H1 (cell line): ENCODE data around the gene FAM177A1. TPM values are rescaled to one million over a fixed set of nuclear protein-coding genes. Genes with fewer than 3 reads are reported as not detected.

ENCODE experiments used
- CTCF ChIA-PET: fragments of 300-600 bp; sonication (Branson Sonifier 250); formaldehyde crosslinking; loops from one replicate; lab custom pipeline; 2021; ENCODE audit not compliant: partially characterized antibody; lab: Charles Lee
- POLR2A ChIA-PET: fragments of 300-600 bp; sonication (Branson Sonifier 250); formaldehyde crosslinking; loops from one replicate; lab custom pipeline; 2021; ENCODE audit warnings: inconsistent platforms; ENCODE audit not compliant: partially characterized antibody; lab: Charles Lee
- DNase-seq, 2 experiments: peaks; one replicate each; pipeline versions ENCODE4 v3.0.0 to v3.0.0-alpha.2; 2010 to 2022; ENCODE audit warnings: low spot score in 2 of 2, low read depth in 1 of 2, mixed read lengths in 1 of 2
- FAIRE-seq: peaks from 2 replicates; lab custom pipeline; 2011; peaks lifted over from hg19 to GRCh38; lab: Jason Lieb, UNC
- H2AFZ ChIP-seq: 2 replicates; pipeline ENCODE4 v1.8.1; 2012; ENCODE audit warnings: low read length, inconsistent platforms
- H2AK5ac ChIP-seq: 2 replicates; pipeline ENCODE4 v1.6.1; 2013; ENCODE audit warnings: low read depth, low read length
- H2BK120ac ChIP-seq: replicated peaks from 2 replicates; pipeline ENCODE3; 2013; ENCODE audit warnings: low read depth, low read length, inconsistent platforms
- H2BK12ac ChIP-seq: 2 replicates; pipeline ENCODE4 v1.6.1; 2013; ENCODE audit warnings: low read depth, low read length
- H2BK15ac ChIP-seq: 2 replicates; pipeline ENCODE4 v1.6.1; 2013; ENCODE audit warnings: low read length
- H2BK20ac ChIP-seq: 2 replicates; pipeline ENCODE4 v1.6.1; 2013; ENCODE audit warnings: low read length
- H2BK5ac ChIP-seq: 2 replicates; pipeline ENCODE4 v1.6.1; 2013; ENCODE audit warnings: low read depth, low read length
- H3K14ac ChIP-seq: 2 replicates; pipeline ENCODE4 v1.6.1; 2013; ENCODE audit warnings: inconsistent platforms; ENCODE audit not compliant: insufficient read length
- H3K18ac ChIP-seq: 2 replicates; pipeline ENCODE4 v1.6.1; 2013; ENCODE audit warnings: low read length; ENCODE audit errors: extremely low read depth
- H3K23ac ChIP-seq: 2 replicates; pipeline ENCODE4 v1.6.1; 2013; ENCODE audit warnings: inconsistent platforms; ENCODE audit not compliant: insufficient read length
- H3K23me2 ChIP-seq: 2 replicates; pipeline ENCODE4 v1.6.1; 2013; ENCODE audit warnings: low read depth, low read length
- H3K27ac ChIP-seq: 2 replicates; pipeline ENCODE4 v1.6.1; 2011; ENCODE audit warnings: low read depth, low read length, inconsistent platforms
- H3K27me3 ChIP-seq, 4 experiments: replicated peaks in 1 of 4; 1 replicate in 1 of 4; 2 replicates in 3 of 4; pipeline versions ENCODE4 v1.6.1 to v1.8.1; 2011 to 2013; ENCODE audit warnings: low read length in 3 of 4, mild to moderate bottlenecking in 3 of 4, inconsistent platforms in 2 of 4, mixed read lengths in 2 of 4, moderate library complexity in 1 of 4; ENCODE audit not compliant: control insufficient read depth in 3 of 4, insufficient read depth in 3 of 4; ENCODE audit errors: extremely low read depth in 1 of 4
- H3K36me3 ChIP-seq, 4 experiments: 2 replicates each; pipeline versions ENCODE4 v1.6.1 to v1.8.1; 2011 to 2013; ENCODE audit warnings: mild to moderate bottlenecking in 4 of 4, low read length in 3 of 4, moderate library complexity in 2 of 4, control low read depth in 1 of 4, inconsistent platforms in 1 of 4; ENCODE audit not compliant: insufficient read depth in 4 of 4, control insufficient read depth in 2 of 4
- H3K4ac ChIP-seq: replicated peaks from 2 replicates; pipeline ENCODE3; 2013; ENCODE audit warnings: low read length, low read depth, mixed read lengths, inconsistent platforms; ENCODE audit not compliant: insufficient read length
- H3K4me1 ChIP-seq, 4 experiments: replicated peaks in 1 of 4; 1 replicate in 1 of 4; 2 replicates in 3 of 4; pipeline versions ENCODE4 v1.6.1 to v1.8.1; 2011 to 2013; ENCODE audit warnings: low read length in 3 of 4, inconsistent platforms in 2 of 4, mixed read lengths in 1 of 4; ENCODE audit not compliant: insufficient read depth in 4 of 4, control insufficient read depth in 3 of 4
- H3K4me2 ChIP-seq, 2 experiments: 2 replicates each; pipeline versions ENCODE4 v1.6.1 to v1.8.1; 2011 to 2013; ENCODE audit warnings: low read depth in 2 of 2, low read length in 2 of 2, control low read depth in 1 of 2, inconsistent platforms in 1 of 2, mild to moderate bottlenecking in 1 of 2; ENCODE audit not compliant: insufficient read depth in 1 of 2
- H3K4me3 ChIP-seq, 4 experiments: fragments of 200-600, 300-600 bp in 1 of 4; sonication (generic), shearing (Covaris generic), sonication (Bioruptor Twin) in 1 of 4; 2 replicates each; pipeline versions ENCODE4 v1.5.1 to v1.8.1; 2011 to 2016; ENCODE audit warnings: low read length in 4 of 4, low read depth in 3 of 4, control low read depth in 2 of 4, inconsistent platforms in 2 of 4, mild to moderate bottlenecking in 2 of 4, mixed read lengths in 1 of 4, moderate library complexity in 1 of 4; ENCODE audit not compliant: insufficient read depth in 2 of 4; ENCODE audit errors: extremely low read depth in 1 of 4
- H3K56ac ChIP-seq: replicated peaks from 2 replicates; pipeline ENCODE3; 2013; ENCODE audit warnings: low read depth, mild to moderate bottlenecking, mixed read lengths, low read length, inconsistent platforms; ENCODE audit not compliant: insufficient read length
- H3K79me1 ChIP-seq: 2 replicates; pipeline ENCODE4 v1.6.1; 2013; ENCODE audit warnings: low read depth, low read length, control low read depth
- H3K79me2 ChIP-seq, 2 experiments: 2 replicates each; pipeline versions ENCODE4 v1.6.1 to v1.8.1; 2012 to 2013; ENCODE audit warnings: low read length in 2 of 2, mild to moderate bottlenecking in 2 of 2, inconsistent platforms in 1 of 2; ENCODE audit not compliant: insufficient read depth in 2 of 2, control insufficient read depth in 1 of 2
- H3K9ac ChIP-seq, 4 experiments: replicated peaks in 1 of 4; 1 replicate in 1 of 4; 2 replicates in 3 of 4; pipeline versions ENCODE4 v1.6.1 to v1.8.1; 2011 to 2013; ENCODE audit warnings: low read depth in 3 of 4, low read length in 3 of 4, control low read depth in 2 of 4, mild to moderate bottlenecking in 2 of 4, moderate library complexity in 2 of 4, inconsistent platforms in 1 of 4; ENCODE audit errors: extremely low read depth in 1 of 4
- H3K9me3 ChIP-seq, 2 experiments: 2 replicates each; pipeline versions ENCODE4 v1.6.1 to v1.8.1; 2012 to 2013; ENCODE audit warnings: mild to moderate bottlenecking in 2 of 2, moderate library complexity in 2 of 2, control low read depth in 1 of 2, inconsistent platforms in 1 of 2, low read depth in 1 of 2, low read length in 1 of 2, mixed read lengths in 1 of 2; ENCODE audit not compliant: insufficient read depth in 2 of 2
- H4K20me1 ChIP-seq, 2 experiments: replicated peaks in 1 of 2; 2 replicates each; pipeline versions ENCODE3 to v1.8.1; 2011 to 2013; ENCODE audit warnings: inconsistent platforms in 2 of 2, low read length in 2 of 2, mild to moderate bottlenecking in 1 of 2; ENCODE audit not compliant: insufficient read depth in 2 of 2, control insufficient read depth in 1 of 2
- H4K5ac ChIP-seq: 2 replicates; pipeline ENCODE4 v1.6.1; 2013; ENCODE audit warnings: low read length, low read depth, mixed read lengths, inconsistent platforms; ENCODE audit not compliant: insufficient read length
- H4K8ac ChIP-seq: 2 replicates; pipeline ENCODE4 v1.8.0; 2013; ENCODE audit warnings: mild to moderate bottlenecking, moderate library complexity, low read length, inconsistent platforms; ENCODE audit not compliant: insufficient read depth; ENCODE audit errors: extremely low read depth
- H4K91ac ChIP-seq: replicated peaks from 2 replicates; pipeline ENCODE3; 2013; ENCODE audit warnings: low read length, mixed read lengths, inconsistent platforms; ENCODE audit not compliant: insufficient read length
- CBX5 ChIP-seq: fragments of 300-800, 300-1000 bp; sonication (generic); IDR thresholded peaks from 2 replicates; pipeline ENCODE4 v1.7.1; 2016; ENCODE audit warnings: antibody characterized with exemption, low read length, low read depth
- CEBPB ChIP-seq: IDR thresholded peaks from 2 replicates; pipeline ENCODE4 v1.6.1; 2012; ENCODE audit warnings: low read depth, low read length
- JUND ChIP-seq: IDR thresholded peaks from 2 replicates; pipeline ENCODE4 v1.6.1; 2011; ENCODE audit warnings: mild to moderate bottlenecking, improper control_type of control experiment, low read length
- PHF8 ChIP-seq: fragments of 200-600 bp; sonication (generic); conservative IDR thresholded peaks from 2 replicates; pipeline ENCODE4 v1.7.1; 2012; ENCODE audit warnings: low read depth, mild to moderate bottlenecking, inconsistent platforms, low read length, moderate library complexity
- SIRT6 ChIP-seq: IDR thresholded peaks from one replicate; pipeline ENCODE4 v1.7.1; 2012; ENCODE audit warnings: low read length, inconsistent platforms
- TEAD4 ChIP-seq: IDR thresholded peaks from 2 replicates; pipeline ENCODE4 v1.6.1; 2012; ENCODE audit warnings: low read depth, low read length, inconsistent platforms, mixed read lengths
- WGBS, 2 experiments: shearing (Covaris generic) in 1 of 2; methylation state at CpG; one replicate each; pipeline versions ENCODE4 v1.1.6 to v1.1.7; 2013 to 2015; ENCODE audit warnings: low lambda C conversion rate in 2 of 2, mixed read lengths in 2 of 2, inconsistent platforms in 1 of 2, low coverage in 1 of 2, missing lambda C conversion rate in 1 of 2; ENCODE audit not compliant: insufficient replicate concordance in 2 of 2, insufficient coverage in 1 of 2, insufficient read length in 1 of 2; ENCODE audit errors: extremely low coverage in 1 of 2, missing lambda C conversion rate in 1 of 2; 5-methylcytosine and 5-hydroxymethylcytosine counted together
- long read RNA-seq, 2 experiments: library from RNA in 1 of 2; library from capped mRNA in 1 of 2; stranded (forward); transcript quantifications; one replicate each; pipeline ENCODE4 v2.0.0, GENCODE V29; 2021; ENCODE audit warnings: inconsistent platforms in 1 of 2
- polyA minus RNA-seq, 3 experiments: library from RNA; depleted of rRNA, polyadenylated mRNA; stranded (reverse); fragments of >200 nt; gene quantifications; 1 replicate in 2 of 3; 2 replicates in 1 of 3; pipeline ENCODE4 v1.2.3, GENCODE V29; 2011
- polyA plus RNA-seq, 7 experiments: library from polyadenylated mRNA; depleted of rRNA in 3 of 7; stranded (reverse) in 5 of 7; unstranded in 2 of 7; fragments of >200 nt in 5 of 7; fragments of 200-250 nt in 2 of 7; gene quantifications; 1 replicate in 5 of 7; 2 replicates in 1 of 7; 4 replicates in 1 of 7; pipeline versions ENCODE4 v1.2.1 to v1.2.3, GENCODE V29; 2011 to 2013; ENCODE audit warnings: missing spikeins in 2 of 7, mixed read lengths in 2 of 7
- total RNA-seq: library from RNA; stranded (reverse); fragmentation: NEBNext Ultra II Directional; extraction: Animal tissue kit (Norgen Biotek cat#: 25700); gene quantifications from 2 replicates; pipeline ENCODE4 v1.2.1, GENCODE V29; 2021
- TF ChIP-seq, protein P1 (sequence below): IDR thresholded peaks from 2 replicates; pipeline ENCODE4 v1.6.1; 2012; ENCODE audit warnings: inconsistent platforms

FAM177A1 gene, protein sequence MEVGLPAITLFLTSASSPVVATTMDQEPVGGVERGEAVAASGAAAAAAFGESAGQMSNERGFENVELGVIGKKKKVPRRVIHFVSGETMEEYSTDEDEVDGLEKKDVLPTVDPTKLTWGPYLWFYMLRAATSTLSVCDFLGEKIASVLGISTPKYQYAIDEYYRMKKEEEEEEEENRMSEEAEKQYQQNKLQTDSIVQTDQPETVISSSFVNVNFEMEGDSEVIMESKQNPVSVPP
- total RNA-seq (32.0 and 34.0 TPM in 2 replicates), polyA plus RNA-seq (2011; rRNA removed) (11.2 and 11.3 TPM in 2 replicates), polyA minus RNA-seq (2011; rRNA and poly(A)+ RNA removed) (3.8 and 4.8 TPM in 2 replicates)
- polyA plus RNA-seq (2011; cell fraction: cytosol; rRNA removed) = 15.3 TPM
- 10.8 TPM for polyA plus RNA-seq (2011; cell fraction: nucleus; rRNA removed)
- polyA plus RNA-seq (2012, experiment 1 of 2) = 23.6 to 32.4 TPM (median 24.0 TPM) in 4 replicates
- polyA plus RNA-seq (2012, experiment 2 of 2) = 12.3 TPM
- polyA plus RNA-seq (2013, experiment 1 of 2) = 49.0 TPM
- 49.4 TPM for polyA plus RNA-seq (2013, experiment 2 of 2)
- 6.4 TPM for polyA minus RNA-seq (2011; cell fraction: cytosol; rRNA and poly(A)+ RNA removed)
- polyA minus RNA-seq (2011; cell fraction: nucleus; rRNA and poly(A)+ RNA removed) = 20.3 TPM
- long read RNA-seq, experiment 1, partial matches to known transcripts = 2 of 26 reads
- long read RNA-seq, experiment 1, other reads (novel, unspliced or antisense) = 16 of 26 reads
- long read RNA-seq, experiment 2, transcript FAM177A1-201 (5 exons, 2,927 nt) = major isoform, 59 of 69 reads
- long read RNA-seq, experiment 2, partial matches to known transcripts = 1 of 69 reads
- long read RNA-seq, experiment 2, other reads (novel, unspliced or antisense) = 8 of 69 reads

- WGBS, 2 experiments = 2% methylated on average over 66 of the region's 77 CpGs; no CpG with 5 or more reads in 1 of the 2 experiments
- H4K20me1 ChIP-seq = no peaks in the 10 kb centered on the region
- no peaks in the 10 kb centered on the region; the same call in none of the 2 replicates for H3K23me2 ChIP-seq
- H3K4ac ChIP-seq = no peak within 1 kb of the TSS
- H3K23ac ChIP-seq = no peak within 1 kb of the TSS
- no peak within 1 kb of the TSS for H2BK20ac ChIP-seq
- ChIA-PET POLR2A (interaction anchor here (0.6 to 2.3 kb wide), 17 partner anchors 10 to 607 kb away, joined by 3 to 17 read pairs (median 4); partner anchors contain the start of genes BAZ1A, NFKBIA, PPP2R3C and SRP54), CTCF (interaction anchor here (1.1 kb wide), 1 partner anchor 376 kb away, joined by 3 read pairs; no protein-coding TSS in a partner anchor)
- H3K14ac ChIP-seq = no peak within 1 kb of the TSS
- peak within 1 kb of the TSS; percentile 93 for H4K91ac ChIP-seq
- H3K9ac ChIP-seq = peak within 1 kb of the TSS; percentile 79 to 83 (median 82)
- peak within 1 kb of the TSS; percentile 89 for H4K8ac ChIP-seq
- H2AK5ac ChIP-seq = no peak within 1 kb of the TSS
- H3K79me1 ChIP-seq = no peaks in the 10 kb centered on the region
- peak within 1 kb of the TSS; percentile 52 for H2AFZ ChIP-seq
- H2BK5ac ChIP-seq = peak within 1 kb of the TSS; percentile 96
- H3K18ac ChIP-seq = peak within 1 kb of the TSS; percentile 94
- FAIRE-seq (no peak), DNase-seq (peak; percentile 83 to 95)
- H2BK120ac ChIP-seq = peak within 1 kb of the TSS; percentile 86
- no peaks in the 10 kb centered on the region; a peak in 2 of 8 replicates for H3K36me3 ChIP-seq
- H4K5ac ChIP-seq = peak within 1 kb of the TSS; percentile 99
- H3K9me3 ChIP-seq = no peaks in the 10 kb centered on the region
- peak within 1 kb of the TSS; percentile 69 for H3K56ac ChIP-seq
- peak within 1 kb of the TSS; percentile 75 to 85 for H3K4me2 ChIP-seq
- peak within 1 kb of the TSS; percentile 82 for H3K27ac ChIP-seq
- H3K27me3 ChIP-seq = no peaks in the 10 kb centered on the region
- H3K79me2 ChIP-seq = peaks cover 0 to 6% of the 10 kb centered on the region in 2 experiments; a peak in 2 of 4 replicates
- H2BK12ac ChIP-seq = no peak within 1 kb of the TSS
- no peak within 1 kb of the TSS; the same call in 1 of the 2 replicates for H2BK15ac ChIP-seq
- no peaks in the 10 kb centered on the region; a peak in 1 of 7 replicates for H3K4me1 ChIP-seq
- H3K4me3 ChIP-seq = peak within 1 kb of the TSS; percentile 67 to 87 (median 80)
- TF ChIP-seq SIRT6 (no peak), CEBPB (no peak), JUND (peak; percentile 83; the same call in 1 of the 2 replicates), CBX5 (no peak), PHF8 (peak; percentile 91), TEAD4 (0 out of 2 replicates have a peak, but pooled peaks have one; percentile 3)
- TF ChIP-seq, protein P1, sequence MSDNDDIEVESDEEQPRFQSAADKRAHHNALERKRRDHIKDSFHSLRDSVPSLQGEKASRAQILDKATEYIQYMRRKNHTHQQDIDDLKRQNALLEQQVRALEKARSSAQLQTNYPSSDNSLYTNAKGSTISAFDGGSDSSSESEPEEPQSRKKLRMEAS = 0 out of 2 replicates have a peak, but pooled peaks have one; percentile 8
Measured at GRCh38 chr14:35046048-35046750, at the start of gene FAM177A1. Gene FAM177A1 (plus strand): TSS chr14:35046272. CDS start chr14:35046464, 192 bp downstream.
